Measurements from ENCODE around the gene ARHGEF10L.

The ARHGEF10L gene

DNA sequence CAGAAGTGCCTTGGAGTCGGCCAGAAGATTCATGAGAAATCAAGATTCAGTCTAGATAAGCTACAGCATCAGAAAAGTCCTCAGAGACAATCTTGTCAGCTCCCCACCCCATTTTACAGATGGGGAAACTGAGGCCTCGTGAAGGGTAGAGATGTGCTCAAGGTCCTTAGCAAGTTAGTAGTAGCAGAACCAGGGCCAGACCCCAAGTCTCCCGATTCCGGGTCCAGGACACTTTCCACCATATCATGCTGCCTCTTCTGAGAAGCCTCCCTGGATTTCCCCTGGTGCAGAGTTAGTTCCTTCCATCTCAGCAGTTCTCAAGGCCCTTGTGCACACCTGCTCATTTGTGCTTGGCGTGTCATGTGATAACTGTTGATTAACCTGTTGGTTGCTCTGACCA, 124.1 kb downstream of the ARHGEF10L start:
- Histone ChIP-seq H2AFZ (ENCODE audit: low read depth, low read length, severe bottlenecking) (no peak overlapping the region), H3K4me2 (ENCODE audit: low read depth, low read length, poor library complexity, severe bottlenecking) (no peak overlapping the region), H4K20me1 (ENCODE audit: low read depth, low read length) (no peaks in the 10 kb centered on the region), H3K4me3 (ENCODE audit: insufficient read depth, low read length, poor library complexity, severe bottlenecking) (no peak overlapping the region), H3K9me2 (replicated peaks; ENCODE audit: insufficient read depth, low read length) (no peaks in the 10 kb centered on the region), H3K79me2 (ENCODE audit: insufficient read depth, low read length) (no peaks in the 10 kb centered on the region), H3K9me3 (ENCODE audit: insufficient read depth, low read length) (no peaks in the 10 kb centered on the region), H3F3A (ENCODE audit: insufficient read depth) (no peaks in the 10 kb centered on the region), H3K27ac (ENCODE audit: low read depth, low read length) (no peak overlapping the region), H3K36me3 (ENCODE audit: low read length) (no peaks in the 10 kb centered on the region), H3K27me3 (ENCODE audit: low read length) (no peaks in the 10 kb centered on the region), H3K9ac (ENCODE audit: low read length) (no peak overlapping the region)
- TF ChIP-seq, protein P1, sequence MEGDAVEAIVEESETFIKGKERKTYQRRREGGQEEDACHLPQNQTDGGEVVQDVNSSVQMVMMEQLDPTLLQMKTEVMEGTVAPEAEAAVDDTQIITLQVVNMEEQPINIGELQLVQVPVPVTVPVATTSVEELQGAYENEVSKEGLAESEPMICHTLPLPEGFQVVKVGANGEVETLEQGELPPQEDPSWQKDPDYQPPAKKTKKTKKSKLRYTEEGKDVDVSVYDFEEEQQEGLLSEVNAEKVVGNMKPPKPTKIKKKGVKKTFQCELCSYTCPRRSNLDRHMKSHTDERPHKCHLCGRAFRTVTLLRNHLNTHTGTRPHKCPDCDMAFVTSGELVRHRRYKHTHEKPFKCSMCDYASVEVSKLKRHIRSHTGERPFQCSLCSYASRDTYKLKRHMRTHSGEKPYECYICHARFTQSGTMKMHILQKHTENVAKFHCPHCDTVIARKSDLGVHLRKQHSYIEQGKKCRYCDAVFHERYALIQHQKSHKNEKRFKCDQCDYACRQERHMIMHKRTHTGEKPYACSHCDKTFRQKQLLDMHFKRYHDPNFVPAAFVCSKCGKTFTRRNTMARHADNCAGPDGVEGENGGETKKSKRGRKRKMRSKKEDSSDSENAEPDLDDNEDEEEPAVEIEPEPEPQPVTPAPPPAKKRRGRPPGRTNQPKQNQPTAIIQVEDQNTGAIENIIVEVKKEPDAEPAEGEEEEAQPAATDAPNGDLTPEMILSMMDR (IDR thresholded peaks at IDR 0.05; ENCODE audit: insufficient read depth, low read length, poor library complexity, severe bottlenecking), result no peak
- TF ChIP-seq EZH2phosphoT487 (conservative IDR thresholded peaks at IDR 0.05; ENCODE audit: low read length), result no peak

DNA sequence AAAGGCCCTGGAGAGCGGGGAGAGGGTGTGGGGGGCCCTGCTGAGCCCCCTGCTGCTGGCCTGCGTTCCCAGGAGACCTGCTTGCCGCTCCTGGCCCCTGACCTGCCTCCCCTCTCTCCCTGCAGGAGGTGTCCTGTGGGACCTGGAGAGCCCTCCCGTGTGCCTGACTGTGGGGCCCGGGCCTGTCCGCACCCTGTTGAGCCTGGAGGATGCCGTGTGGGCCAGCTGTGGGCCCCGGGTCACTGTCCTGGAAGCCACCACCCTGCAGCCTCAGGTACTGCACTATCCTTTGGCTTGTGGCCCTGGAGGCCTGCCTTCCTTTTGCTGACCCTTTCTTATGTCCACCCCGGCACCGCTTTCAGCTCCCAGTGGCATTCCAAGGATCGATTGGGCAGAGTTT, 124.8 kb downstream of the ARHGEF10L start:
- H3K4me3 ChIP-seq (ENCODE audit: insufficient read depth, low read length, poor library complexity, severe bottlenecking), result no peak overlapping the region
- H3K79me2 ChIP-seq (ENCODE audit: insufficient read depth, low read length), result no peaks in the 10 kb centered on the region
- H3K9me3 ChIP-seq (ENCODE audit: insufficient read depth, low read length), result no peaks in the 10 kb centered on the region
- H3K4me2 ChIP-seq (ENCODE audit: low read depth, low read length, poor library complexity, severe bottlenecking), result no peak overlapping the region
- no peaks in the 10 kb centered on the region for H4K20me1 ChIP-seq (ENCODE audit: low read depth, low read length)
- TF ChIP-seq, protein P1 (IDR thresholded peaks at IDR 0.05; ENCODE audit: insufficient read depth, low read length, poor library complexity, severe bottlenecking), result no peak
- TF ChIP-seq EZH2phosphoT487 (conservative IDR thresholded peaks at IDR 0.05; ENCODE audit: low read length), result no peak
- no peak overlapping the region for H3K9ac ChIP-seq (ENCODE audit: low read length)
- H3K27ac ChIP-seq (ENCODE audit: low read depth, low read length), result no peak overlapping the region
- no peak overlapping the region for H2AFZ ChIP-seq (ENCODE audit: low read depth, low read length, severe bottlenecking)
- no peaks in the 10 kb centered on the region for H3K9me2 ChIP-seq (replicated peaks; ENCODE audit: insufficient read depth, low read length)
- H3K27me3 ChIP-seq (ENCODE audit: low read length), result no peaks in the 10 kb centered on the region
- no peaks in the 10 kb centered on the region for H3K36me3 ChIP-seq (ENCODE audit: low read length)
- no peaks in the 10 kb centered on the region for H3F3A ChIP-seq (ENCODE audit: insufficient read depth)

DNA sequence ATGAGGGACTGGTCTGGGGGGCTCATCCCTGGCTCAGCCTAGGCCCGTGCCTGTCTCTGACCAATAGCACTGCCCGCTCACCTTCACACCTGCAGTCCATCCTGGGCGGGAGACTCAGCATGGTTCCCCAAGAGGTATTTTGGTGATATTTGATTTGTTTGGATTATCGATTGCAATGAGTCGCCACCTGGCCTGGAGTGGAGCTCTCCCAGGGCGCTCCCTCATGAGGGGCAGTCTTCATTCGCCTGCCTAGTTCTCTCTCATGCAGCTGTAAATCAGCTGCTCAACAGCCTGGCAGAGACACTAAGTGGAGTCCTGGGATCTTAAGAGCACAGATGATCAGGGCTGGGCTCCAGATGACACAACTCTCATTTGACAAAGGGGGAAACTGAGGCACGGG, 125.6 kb downstream of the ARHGEF10L start:
- TF ChIP-seq, protein P1 (IDR thresholded peaks at IDR 0.05; ENCODE audit: insufficient read depth, low read length, poor library complexity, severe bottlenecking), result no peak
- TF ChIP-seq EZH2phosphoT487 (conservative IDR thresholded peaks at IDR 0.05; ENCODE audit: low read length), result no peak
- no peak overlapping the region for H3K27ac ChIP-seq (ENCODE audit: low read depth, low read length)
- H3K9me2 ChIP-seq (replicated peaks; ENCODE audit: insufficient read depth, low read length), result no peaks in the 10 kb centered on the region
- no peaks in the 10 kb centered on the region for H3K27me3 ChIP-seq (ENCODE audit: low read length)
- H3K9me3 ChIP-seq (ENCODE audit: insufficient read depth, low read length), result no peaks in the 10 kb centered on the region
- no peaks in the 10 kb centered on the region for H3K79me2 ChIP-seq (ENCODE audit: insufficient read depth, low read length)
- H3K4me3 ChIP-seq (ENCODE audit: insufficient read depth, low read length, poor library complexity, severe bottlenecking), result no peak overlapping the region
- H3F3A ChIP-seq (ENCODE audit: insufficient read depth), result no peaks in the 10 kb centered on the region
- H3K36me3 ChIP-seq (ENCODE audit: low read length), result no peaks in the 10 kb centered on the region
- H4K20me1 ChIP-seq (ENCODE audit: low read depth, low read length), result no peaks in the 10 kb centered on the region
- H3K9ac ChIP-seq (ENCODE audit: low read length), result no peak overlapping the region
- no peak overlapping the region for H2AFZ ChIP-seq (ENCODE audit: low read depth, low read length, severe bottlenecking)
- no peak overlapping the region for H3K4me2 ChIP-seq (ENCODE audit: low read depth, low read length, poor library complexity, severe bottlenecking)
